Choroid plexus epithelial cell (primary cell): ENCODE measurements around the gene CDK5RAP2.

Experiments used
- DNase-seq: peaks from one replicate; pipeline ENCODE4 v3.0.0-alpha.2; 2010; ENCODE audit warnings: low read depth
- H3K4me3 ChIP-seq: 2 replicates; pipeline ENCODE4 v1.5.1; 2011; ENCODE audit warnings: low read depth, mild to moderate bottlenecking, control low read depth, low read length, moderate library complexity
- CTCF ChIP-seq: conservative IDR thresholded peaks from 2 replicates; pipeline ENCODE4 v1.5.1; 2011; ENCODE audit warnings: low read depth, mild to moderate bottlenecking, control low read depth, inconsistent platforms, low read length, moderate library complexity

Gene CDK5RAP2

GRCh38 chr9:120396931-120397330 is 183.0 kb downstream of the CDK5RAP2 start:
- peak; percentile 71 for DNase-seq
- no peak for TF ChIP-seq CTCF
- no peak overlapping the region for H3K4me3 ChIP-seq

GRCh38 chr9:120396418-120396817 is 183.5 kb downstream of the CDK5RAP2 start:
- no peak for DNase-seq
- TF ChIP-seq CTCF = no peak
- no peak overlapping the region for H3K4me3 ChIP-seq

- no peak overlapping the region for H3K4me3 ChIP-seq
- no peak for DNase-seq
- TF ChIP-seq CTCF = no peak
These were observed 184.6 kb downstream of the CDK5RAP2 start for GRCh38 chr9:120395376-120395775.

GRCh38 chr9:120394058-120394669 is 185.8 kb downstream of the CDK5RAP2 start:
- TF ChIP-seq CTCF = peak; percentile 14
- DNase-seq = peak; percentile 93
- no peak overlapping the region for H3K4me3 ChIP-seq

GRCh38 chr9:120393386-120394057 is 186.4 kb downstream of the CDK5RAP2 start:
- DNase-seq = peak; percentile 43
- TF ChIP-seq CTCF = no peak
- no peak overlapping the region for H3K4me3 ChIP-seq

- no peak for DNase-seq
- TF ChIP-seq CTCF = no peak
- no peak overlapping the region for H3K4me3 ChIP-seq
These were observed 187.3 kb downstream of the CDK5RAP2 start for GRCh38 chr9:120392711-120393110.

GRCh38 chr9:120392245-120392644 is 187.7 kb downstream of the CDK5RAP2 start:
- no peak for TF ChIP-seq CTCF
- H3K4me3 ChIP-seq = no peak overlapping the region
- DNase-seq = no peak
